ENCODE measurements around the gene LYRM1.

DNA sequence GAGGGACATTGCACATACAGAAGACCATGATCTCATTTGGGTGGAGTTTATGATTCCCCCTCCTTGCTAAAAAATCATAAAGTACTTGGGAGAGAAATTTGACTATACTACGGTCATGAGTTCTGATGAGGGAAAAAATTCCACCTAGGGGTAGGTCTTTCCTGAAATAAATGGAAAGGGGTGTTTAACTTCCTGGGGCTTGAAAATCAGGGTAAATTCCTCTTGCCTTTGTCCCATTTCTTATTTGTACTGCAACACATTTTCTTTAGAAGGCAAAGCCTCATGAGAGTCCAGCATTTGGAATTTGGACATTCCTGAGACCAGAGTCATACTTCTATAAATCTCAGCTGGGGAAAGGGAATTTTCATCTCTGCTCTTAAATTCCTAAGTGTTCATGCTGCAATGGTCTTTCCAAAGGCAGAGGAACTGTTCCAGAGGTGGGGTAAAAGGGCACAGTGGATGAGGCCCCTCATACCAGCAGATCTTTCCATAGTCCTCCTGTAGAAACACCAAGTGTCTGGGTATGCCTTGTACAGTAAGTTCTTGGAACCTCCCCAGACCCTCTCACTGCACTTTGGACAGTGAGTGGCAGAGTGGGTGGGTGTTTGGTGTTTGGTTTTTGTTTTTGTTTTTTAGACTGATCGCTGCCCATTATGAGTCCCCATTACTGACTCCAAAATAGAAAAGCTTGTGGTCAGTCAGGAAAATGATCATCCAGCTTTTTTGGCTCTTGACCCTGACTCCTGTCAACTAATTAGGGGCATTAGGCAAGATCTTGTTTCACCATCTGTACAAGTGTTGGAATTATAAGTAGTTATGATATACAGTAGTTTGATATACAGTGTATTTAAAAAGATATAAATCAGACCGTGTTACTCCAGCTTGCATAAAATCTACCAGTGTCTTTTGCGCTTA is 6.0 kb downstream of the LYRM1 start:
- TF ChIP-seq EZH2 (IDR thresholded peaks at IDR 0.05; ENCODE audit: insufficient read depth, low read length), result no peak
- TF ChIP-seq, protein P1, sequence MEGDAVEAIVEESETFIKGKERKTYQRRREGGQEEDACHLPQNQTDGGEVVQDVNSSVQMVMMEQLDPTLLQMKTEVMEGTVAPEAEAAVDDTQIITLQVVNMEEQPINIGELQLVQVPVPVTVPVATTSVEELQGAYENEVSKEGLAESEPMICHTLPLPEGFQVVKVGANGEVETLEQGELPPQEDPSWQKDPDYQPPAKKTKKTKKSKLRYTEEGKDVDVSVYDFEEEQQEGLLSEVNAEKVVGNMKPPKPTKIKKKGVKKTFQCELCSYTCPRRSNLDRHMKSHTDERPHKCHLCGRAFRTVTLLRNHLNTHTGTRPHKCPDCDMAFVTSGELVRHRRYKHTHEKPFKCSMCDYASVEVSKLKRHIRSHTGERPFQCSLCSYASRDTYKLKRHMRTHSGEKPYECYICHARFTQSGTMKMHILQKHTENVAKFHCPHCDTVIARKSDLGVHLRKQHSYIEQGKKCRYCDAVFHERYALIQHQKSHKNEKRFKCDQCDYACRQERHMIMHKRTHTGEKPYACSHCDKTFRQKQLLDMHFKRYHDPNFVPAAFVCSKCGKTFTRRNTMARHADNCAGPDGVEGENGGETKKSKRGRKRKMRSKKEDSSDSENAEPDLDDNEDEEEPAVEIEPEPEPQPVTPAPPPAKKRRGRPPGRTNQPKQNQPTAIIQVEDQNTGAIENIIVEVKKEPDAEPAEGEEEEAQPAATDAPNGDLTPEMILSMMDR (IDR thresholded peaks at IDR 0.05; ENCODE audit: insufficient read depth, low read depth, low read length), result no peak
